ENCODE results near the gene PRR5.

The PRR5 gene

DNA sequence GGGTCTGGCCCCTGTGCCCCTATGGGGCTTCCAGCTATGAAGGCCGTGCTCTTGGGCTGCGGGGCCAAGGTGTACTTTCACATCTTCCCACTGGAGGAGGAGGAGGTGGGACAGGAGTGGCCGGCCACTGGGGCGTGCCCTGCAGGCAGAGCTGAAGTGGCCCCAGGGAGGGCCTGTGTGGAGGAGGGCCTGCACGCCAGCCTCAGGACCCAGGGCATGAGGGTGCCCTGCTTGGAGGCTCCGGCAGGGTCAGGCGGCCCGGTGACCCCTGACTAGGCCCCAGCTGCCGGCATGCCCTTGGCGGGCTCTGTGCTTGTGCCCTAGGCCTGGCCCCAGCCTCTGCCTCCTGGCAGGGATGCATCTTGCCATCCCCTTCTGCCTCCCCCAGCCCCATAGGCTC, 5.2 kb downstream of the PRR5 start:
- Histone ChIP-seq H3K27ac (ENCODE audit: low read depth, low read length) (no peak overlapping the region), H3K9ac (ENCODE audit: low read depth, low read length) (no peak overlapping the region), H3K9me3 (ENCODE audit: insufficient read depth, low read depth, low read length) (no peaks in the 10 kb centered on the region), H3K4me1 (ENCODE audit: insufficient read depth, low read length) (peaks cover 8% of the 10 kb centered on the region), H3K27me3 (ENCODE audit: insufficient read depth, low read length) (peaks cover 21% of the 10 kb centered on the region), H3K36me3 (ENCODE audit: insufficient read depth, low read length) (0 out of 2 replicates have a peak, but pooled peaks cover 4% of the 10 kb centered on the region), H3K4me3 (ENCODE audit: low read length) (no peak overlapping the region)
- 93% methylated on average over 10 of the region's 10 CpGs for WGBS

DNA sequence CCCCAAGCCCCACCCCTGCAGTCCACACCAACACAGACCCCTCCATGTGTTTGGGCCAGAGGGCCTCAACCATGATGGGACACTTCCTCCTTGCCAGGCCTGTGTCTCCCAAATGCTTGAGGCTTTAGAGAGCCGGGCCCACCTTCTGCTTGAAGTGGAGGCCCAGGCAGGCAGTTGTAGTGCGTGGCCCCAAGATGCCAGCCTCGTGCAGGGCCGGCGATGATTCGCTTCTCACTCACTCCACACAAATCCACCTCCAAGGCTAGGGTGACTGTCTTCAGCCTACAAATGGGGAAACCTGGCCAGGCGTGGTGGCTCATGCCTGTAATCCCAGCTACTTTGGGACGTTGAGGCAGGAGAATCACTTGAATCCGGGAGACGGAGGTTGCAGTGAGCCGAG, 5.7 kb downstream of the PRR5 start:
- Histone ChIP-seq H3K27me3 (ENCODE audit: insufficient read depth, low read length) (peaks cover 15% of the 10 kb centered on the region), H3K4me1 (ENCODE audit: insufficient read depth, low read length) (peaks cover 8% of the 10 kb centered on the region), H3K36me3 (ENCODE audit: insufficient read depth, low read length) (0 out of 2 replicates have a peak, but pooled peaks cover 4% of the 10 kb centered on the region), H3K4me3 (ENCODE audit: low read length) (no peak overlapping the region), H3K9ac (ENCODE audit: low read depth, low read length) (no peak overlapping the region), H3K9me3 (ENCODE audit: insufficient read depth, low read depth, low read length) (no peaks in the 10 kb centered on the region), H3K27ac (ENCODE audit: low read depth, low read length) (no peak overlapping the region)
- 93% methylated on average over 11 of the region's 11 CpGs for WGBS

DNA sequence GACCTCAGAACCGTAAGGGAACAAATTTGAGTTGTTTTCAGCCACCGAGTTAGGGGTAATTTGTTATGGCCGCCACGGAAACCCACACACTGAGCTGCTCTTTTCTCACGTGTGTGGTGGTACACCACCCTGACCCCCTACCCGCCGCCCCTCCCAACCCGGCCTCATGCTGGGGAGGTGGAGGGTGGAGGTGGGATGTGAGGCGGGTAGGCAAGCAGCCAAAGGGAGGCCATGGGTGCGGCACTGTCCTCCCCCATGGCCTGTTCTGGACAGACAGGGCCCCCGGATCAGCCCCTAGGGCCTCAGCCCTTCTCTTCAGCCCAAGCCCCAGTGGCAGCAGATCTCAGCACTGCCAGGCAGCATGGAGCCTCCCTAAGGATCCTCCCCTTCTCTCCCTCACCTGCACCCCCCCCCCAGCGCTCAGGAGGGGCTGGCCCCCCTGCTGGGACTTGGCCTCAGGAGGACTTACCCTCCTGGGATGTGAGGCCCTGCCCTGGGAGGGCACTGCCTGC, 7.9 kb downstream of the PRR5 start:
- H3K4me3 ChIP-seq (ENCODE audit: low read length): no peak overlapping the region
- H3K9me3 ChIP-seq (ENCODE audit: insufficient read depth, low read depth, low read length): no peaks in the 10 kb centered on the region
- no peaks in the 10 kb centered on the region for H3K27me3 ChIP-seq (ENCODE audit: insufficient read depth, low read length)
- H3K36me3 ChIP-seq (ENCODE audit: insufficient read depth, low read length): 0 out of 2 replicates have a peak, but pooled peaks cover under 1% of the 10 kb centered on the region
- H3K9ac ChIP-seq (ENCODE audit: low read depth, low read length): no peak overlapping the region
- no peak overlapping the region for H3K27ac ChIP-seq (ENCODE audit: low read depth, low read length)
- WGBS: 87% methylated on average over 12 of the region's 12 CpGs
- no peaks in the 10 kb centered on the region for H3K4me1 ChIP-seq (ENCODE audit: insufficient read depth, low read length)

DNA sequence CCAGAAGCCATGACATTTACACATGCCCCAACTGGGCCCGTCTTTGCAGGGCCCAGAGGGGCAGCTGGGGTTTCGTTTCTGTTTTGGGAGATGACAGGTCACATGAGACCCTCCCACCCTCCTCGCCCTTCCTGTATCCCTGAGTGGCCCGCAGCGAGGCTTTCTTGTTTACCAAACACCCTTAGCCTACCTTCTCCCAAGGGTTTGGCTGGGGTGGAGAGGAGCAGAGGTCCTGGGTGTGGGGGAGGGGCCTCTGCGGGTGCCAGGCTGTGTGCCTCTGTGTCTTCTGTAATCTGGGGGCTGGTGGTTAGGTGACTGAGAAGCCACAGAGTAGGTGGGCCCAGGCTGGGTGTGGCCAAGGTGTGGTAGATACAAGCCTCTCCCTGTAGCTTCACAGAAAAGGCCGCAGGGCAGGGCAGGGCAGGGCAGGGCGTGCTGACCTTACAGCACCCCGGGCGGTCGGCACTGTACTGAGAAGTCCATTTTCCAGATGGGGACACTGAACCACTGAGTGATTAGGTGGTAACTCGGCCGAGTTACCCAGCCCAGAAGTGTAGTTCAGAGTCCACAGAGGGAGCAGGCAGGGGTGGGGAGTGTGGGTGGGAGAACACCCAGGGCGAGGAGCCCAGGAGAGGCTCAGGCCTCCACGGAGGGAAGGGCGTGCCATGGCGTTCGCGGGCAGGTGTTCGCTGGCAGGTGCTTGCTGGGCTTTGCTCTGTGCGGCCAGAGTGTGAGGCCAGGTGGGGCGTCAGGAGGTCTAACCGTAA, 8.7 kb downstream of the PRR5 start:
- Histone ChIP-seq H3K4me3 (ENCODE audit: low read length) (no peak overlapping the region), H3K27me3 (ENCODE audit: insufficient read depth, low read length) (no peaks in the 10 kb centered on the region), H3K36me3 (ENCODE audit: insufficient read depth, low read length) (no peaks in the 10 kb centered on the region), H3K9me3 (ENCODE audit: insufficient read depth, low read depth, low read length) (no peaks in the 10 kb centered on the region), H3K4me1 (ENCODE audit: insufficient read depth, low read length) (no peaks in the 10 kb centered on the region), H3K27ac (ENCODE audit: low read depth, low read length) (no peak overlapping the region), H3K9ac (ENCODE audit: low read depth, low read length) (no peak overlapping the region)
- WGBS: 92% methylated on average over 21 of the region's 23 CpGs

DNA sequence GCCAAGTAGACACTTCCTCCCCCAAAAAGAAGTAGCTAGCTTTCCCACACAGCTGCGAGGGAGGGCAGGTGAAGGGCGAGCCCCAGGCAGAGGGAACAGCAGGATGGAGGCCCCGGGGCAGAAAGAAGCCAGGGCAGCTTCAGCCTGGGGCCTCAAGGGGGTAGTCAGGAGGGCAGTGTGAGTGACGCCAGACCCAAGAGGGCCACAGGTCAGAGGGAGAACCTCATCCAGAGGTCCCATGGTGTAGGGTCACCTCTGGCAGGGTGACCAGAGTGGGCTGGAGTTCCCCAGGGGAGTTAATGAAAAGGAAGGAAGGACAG, 9.2 kb downstream of the PRR5 start:
- Histone ChIP-seq H3K9ac (ENCODE audit: low read depth, low read length) (no peak overlapping the region), H3K4me1 (ENCODE audit: insufficient read depth, low read length) (no peaks in the 10 kb centered on the region)
- 88% methylated on average over 4 of the region's 4 CpGs for WGBS

DNA sequence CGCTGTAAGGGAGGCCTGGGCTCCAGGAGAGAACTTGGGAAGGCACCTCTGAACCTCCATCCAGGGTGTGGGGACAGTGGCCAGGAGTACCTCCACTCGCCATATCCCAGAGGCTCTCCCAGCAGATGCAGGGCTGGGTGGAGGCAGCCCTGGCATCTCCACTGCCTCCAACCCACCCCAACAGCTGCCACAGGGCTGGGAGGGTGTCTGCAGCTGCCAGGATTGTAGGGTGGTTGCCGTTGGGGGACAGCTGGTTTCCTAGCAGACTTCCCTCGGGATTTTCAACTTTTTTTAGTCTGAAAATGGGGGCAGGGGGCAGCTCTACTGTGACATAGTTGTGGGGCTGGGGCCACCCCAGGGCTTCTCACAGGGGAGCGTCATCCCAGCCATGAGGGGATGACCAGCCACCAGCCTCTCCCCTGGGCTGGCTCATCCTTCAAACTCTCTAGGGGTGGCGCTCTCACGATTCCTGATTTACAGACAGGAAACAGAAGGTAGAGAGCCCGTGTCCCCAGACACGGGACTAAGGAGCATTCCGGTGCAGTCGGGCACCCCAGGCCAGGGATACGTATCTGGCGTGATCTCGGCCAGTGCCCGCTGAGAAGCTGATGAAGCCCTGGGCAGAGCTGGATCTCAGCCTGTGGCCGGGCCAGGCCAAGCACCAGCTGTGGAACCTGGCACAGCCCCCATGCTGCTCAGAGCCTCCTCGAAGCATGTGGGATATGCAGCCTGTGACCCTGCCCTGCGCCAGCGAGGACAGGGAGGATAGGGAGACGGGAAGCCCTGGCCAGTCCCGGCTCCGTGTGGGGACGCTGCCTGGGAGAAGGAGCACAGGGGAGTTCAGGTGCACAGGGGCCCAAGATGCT, 9.9 kb downstream of the PRR5 start:
- no peaks in the 10 kb centered on the region for H3K4me1 ChIP-seq (ENCODE audit: insufficient read depth, low read length)
- H3K27me3 ChIP-seq (ENCODE audit: insufficient read depth, low read length): no peaks in the 10 kb centered on the region

More for the DNA sequence above, 9.2 kb downstream of the PRR5 start:
- Histone ChIP-seq H3K27me3 (ENCODE audit: insufficient read depth, low read length) (no peaks in the 10 kb centered on the region), H3K27ac (ENCODE audit: low read depth, low read length) (no peak overlapping the region), H3K9me3 (ENCODE audit: insufficient read depth, low read depth, low read length) (no peaks in the 10 kb centered on the region), H3K4me3 (ENCODE audit: low read length) (no peak overlapping the region), H3K36me3 (ENCODE audit: insufficient read depth, low read length) (no peaks in the 10 kb centered on the region)

DNA sequence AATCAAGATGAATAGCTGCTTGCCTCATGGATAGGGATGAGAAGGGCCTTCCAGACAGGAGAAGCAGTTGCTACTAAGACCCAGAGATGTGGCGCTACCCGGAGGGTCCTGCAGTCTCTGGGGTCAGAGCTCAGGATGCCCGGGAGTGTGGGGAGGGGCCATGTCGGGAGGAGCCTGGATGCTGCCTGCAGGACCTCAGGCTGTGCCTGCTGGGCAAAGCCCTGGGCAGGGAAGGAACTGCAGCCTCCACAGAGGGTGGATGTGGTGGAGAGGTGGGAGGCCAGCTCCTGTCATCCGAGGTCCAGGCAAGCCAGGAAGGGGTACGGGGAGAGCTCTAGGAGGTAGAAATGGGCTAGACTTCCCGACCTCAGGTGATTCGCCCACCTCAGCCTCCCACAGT, 11.0 kb downstream of the PRR5 start:
- Histone ChIP-seq H3K36me3 (ENCODE audit: insufficient read depth, low read length) (no peaks in the 10 kb centered on the region), H3K27ac (ENCODE audit: low read depth, low read length) (no peak overlapping the region), H3K4me3 (ENCODE audit: low read length) (no peak overlapping the region), H3K4me1 (ENCODE audit: insufficient read depth, low read length) (no peaks in the 10 kb centered on the region), H3K9ac (ENCODE audit: low read depth, low read length) (no peak overlapping the region), H3K27me3 (ENCODE audit: insufficient read depth, low read length) (no peaks in the 10 kb centered on the region), H3K9me3 (ENCODE audit: insufficient read depth, low read depth, low read length) (no peaks in the 10 kb centered on the region)
- WGBS: 92% methylated on average over 8 of the region's 8 CpGs

More for the DNA sequence above, 9.9 kb downstream of the PRR5 start:
- Histone ChIP-seq H3K4me3 (ENCODE audit: low read length) (no peak overlapping the region), H3K27ac (ENCODE audit: low read depth, low read length) (no peak overlapping the region), H3K9me3 (ENCODE audit: insufficient read depth, low read depth, low read length) (no peaks in the 10 kb centered on the region), H3K9ac (ENCODE audit: low read depth, low read length) (no peak overlapping the region), H3K36me3 (ENCODE audit: insufficient read depth, low read length) (no peaks in the 10 kb centered on the region)
- 93% methylated on average over 23 of the region's 23 CpGs for WGBS

DNA sequence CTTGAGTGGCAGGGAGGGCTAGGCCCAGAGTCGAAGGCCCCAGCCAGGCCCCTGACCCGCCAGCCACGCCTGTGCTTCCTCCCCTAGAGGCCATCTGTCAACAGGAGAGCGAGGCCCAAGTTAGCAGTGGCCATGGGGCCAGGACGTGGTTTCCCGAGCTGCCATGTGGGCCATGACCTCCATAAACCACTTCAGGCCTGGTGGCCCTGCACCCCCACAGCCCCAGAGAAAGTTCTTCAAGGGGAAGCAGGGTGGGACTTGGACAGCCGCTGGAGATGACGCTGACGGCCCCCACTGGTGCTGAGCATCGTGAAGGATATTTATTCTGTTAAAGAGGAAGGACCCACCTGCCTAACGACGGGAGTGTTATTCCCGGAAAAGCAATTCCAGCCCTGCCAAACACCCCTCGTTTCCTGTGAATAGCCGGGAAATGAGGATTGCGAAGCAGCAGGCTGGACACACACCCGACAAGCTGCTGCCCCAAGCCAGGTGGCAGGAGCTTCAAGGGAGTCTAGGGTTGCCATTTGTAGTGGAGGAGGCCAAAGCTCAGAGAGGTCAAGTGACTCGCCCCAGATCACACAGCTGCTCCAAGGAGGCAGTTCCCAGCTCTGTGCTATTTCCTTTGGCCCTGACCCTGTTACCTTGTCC, 12.8 kb downstream of the PRR5 start:
- no peaks in the 10 kb centered on the region for H3K4me1 ChIP-seq (ENCODE audit: insufficient read depth, low read length)
- no peak overlapping the region for H3K27ac ChIP-seq (ENCODE audit: low read depth, low read length)
- no peak overlapping the region for H3K9ac ChIP-seq (ENCODE audit: low read depth, low read length)
- 91% methylated on average over 18 of the region's 18 CpGs for WGBS
- no peak overlapping the region for H3K4me3 ChIP-seq (ENCODE audit: low read length)
- H3K27me3 ChIP-seq (ENCODE audit: insufficient read depth, low read length): no peaks in the 10 kb centered on the region
- no peaks in the 10 kb centered on the region for H3K36me3 ChIP-seq (ENCODE audit: insufficient read depth, low read length)
- no peaks in the 10 kb centered on the region for H3K9me3 ChIP-seq (ENCODE audit: insufficient read depth, low read depth, low read length)

DNA sequence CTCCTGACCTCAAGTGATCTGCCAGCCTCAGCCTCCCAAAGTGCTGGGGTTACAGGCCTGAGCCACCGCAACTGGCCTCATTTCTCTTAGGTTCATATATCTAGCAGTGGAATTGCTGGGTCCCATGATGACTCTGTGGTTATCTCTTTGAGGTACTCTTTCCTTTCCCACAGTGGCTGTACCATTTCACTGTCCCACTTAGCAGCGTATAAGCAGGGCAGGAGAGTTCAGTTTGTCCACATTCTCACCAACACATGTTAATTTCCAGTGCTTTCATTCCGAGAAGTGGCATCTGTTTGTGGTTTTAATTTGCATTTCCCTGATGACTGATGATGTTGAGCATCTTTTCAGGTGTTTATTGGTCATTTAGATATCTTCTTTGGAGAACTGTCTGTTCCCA, 16.4 kb downstream of the PRR5 start:
- H3K4me3 ChIP-seq (ENCODE audit: low read length): no peak overlapping the region
- WGBS: 89% methylated on average over 3 of the region's 3 CpGs
- H3K36me3 ChIP-seq (ENCODE audit: insufficient read depth, low read length): no peaks in the 10 kb centered on the region
- no peaks in the 10 kb centered on the region for H3K27me3 ChIP-seq (ENCODE audit: insufficient read depth, low read length)
- H3K9me3 ChIP-seq (ENCODE audit: insufficient read depth, low read depth, low read length): no peaks in the 10 kb centered on the region
- no peak overlapping the region for H3K9ac ChIP-seq (ENCODE audit: low read depth, low read length)
- H3K27ac ChIP-seq (ENCODE audit: low read depth, low read length): no peak overlapping the region
- H3K4me1 ChIP-seq (ENCODE audit: insufficient read depth, low read length): 0 out of 2 replicates have a peak, but pooled peaks cover 8% of the 10 kb centered on the region

DNA sequence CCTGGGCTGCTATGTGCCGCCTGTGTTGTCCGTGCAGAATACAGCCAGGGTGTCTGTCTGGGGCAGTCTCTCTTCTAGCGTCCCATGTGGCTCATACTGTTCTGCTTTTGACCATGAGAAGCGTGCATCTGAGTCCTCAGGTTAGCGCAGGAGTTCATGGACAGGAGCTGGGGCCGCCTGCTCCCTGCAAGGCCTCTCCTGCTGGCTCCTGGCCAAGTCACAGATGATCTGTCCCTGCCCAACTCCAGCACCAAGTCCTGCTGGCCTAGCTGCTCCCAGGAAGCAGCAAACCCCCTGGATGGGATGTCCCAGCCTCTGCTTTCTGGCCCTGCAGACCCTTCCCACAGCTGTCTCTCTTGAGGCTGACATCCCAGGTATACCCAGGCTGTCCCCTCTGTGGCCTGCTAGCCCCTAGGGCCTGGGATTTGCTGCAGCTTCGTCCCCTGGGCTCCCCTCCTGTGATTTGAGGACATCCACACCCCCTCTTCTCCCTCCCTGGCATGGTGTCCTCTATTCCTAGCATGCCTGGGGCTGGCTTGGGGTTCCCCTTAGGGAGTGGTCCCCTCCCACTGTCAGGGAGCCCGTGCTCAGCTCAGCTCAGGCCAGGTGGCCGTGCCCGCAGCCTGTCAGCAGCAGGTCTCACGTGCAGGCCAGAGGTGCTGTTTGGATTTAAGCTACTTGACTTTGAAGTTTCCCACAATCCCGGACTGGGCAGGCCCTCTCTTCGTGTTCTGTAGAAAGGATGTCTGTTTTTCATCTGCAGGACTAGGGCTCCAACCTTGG, 17.8 kb downstream of the PRR5 start:
- H3K4me1 ChIP-seq (ENCODE audit: insufficient read depth, low read length): 0 out of 2 replicates have a peak, but pooled peaks cover 8% of the 10 kb centered on the region
- WGBS: 90% methylated on average over 13 of the region's 13 CpGs
- H3K9me3 ChIP-seq (ENCODE audit: insufficient read depth, low read depth, low read length): no peaks in the 10 kb centered on the region
- H3K36me3 ChIP-seq (ENCODE audit: insufficient read depth, low read length): no peaks in the 10 kb centered on the region
- H3K4me3 ChIP-seq (ENCODE audit: low read length): no peak overlapping the region
- no peak overlapping the region for H3K27ac ChIP-seq (ENCODE audit: low read depth, low read length)
- H3K27me3 ChIP-seq (ENCODE audit: insufficient read depth, low read length): no peaks in the 10 kb centered on the region
- no peak overlapping the region for H3K9ac ChIP-seq (ENCODE audit: low read depth, low read length)
